H1 (cell line): ENCODE measurements around the gene DUOXA1. TPM values are rescaled to one million over a fixed set of nuclear protein-coding genes. Genes with fewer than 3 reads are reported as not detected.

Experiments used
- ASH2L ChIP-seq: fragments of 200-600, 300-600 bp; sonication (generic); IDR thresholded peaks from one replicate; pipeline ENCODE4 v1.7.1; 2017; ENCODE audit warnings: low read length
- CBX5 ChIP-seq: fragments of 300-800, 300-1000 bp; sonication (generic); IDR thresholded peaks from 2 replicates; pipeline ENCODE4 v1.7.1; 2016; ENCODE audit warnings: antibody characterized with exemption, low read length, low read depth
- CREB1 ChIP-seq: IDR thresholded peaks from 2 replicates; pipeline ENCODE4 v1.6.1; 2012; ENCODE audit warnings: inconsistent platforms
- CTCF ChIP-seq, 3 experiments: IDR thresholded peaks; 1 replicate in 2 of 3; 2 replicates in 1 of 3; pipeline versions ENCODE4 v1.5.1 to v1.6.1; 2011; ENCODE audit warnings: low read length in 3 of 3, mild to moderate bottlenecking in 3 of 3, inconsistent platforms in 2 of 3, low read depth in 1 of 3, moderate library complexity in 1 of 3; ENCODE audit not compliant: insufficient read depth in 1 of 3; ENCODE audit errors: control extremely low read depth in 1 of 3
- EGR1 ChIP-seq: IDR thresholded peaks from 2 replicates; pipeline ENCODE4 v1.6.1; 2011; ENCODE audit warnings: low read depth, low read length, borderline replicate concordance
- HDAC2 ChIP-seq, 2 experiments: fragments of 300-600 bp in 1 of 2; sonication (generic) in 1 of 2; IDR thresholded peaks; 2 replicates each; pipeline ENCODE4 v1.6.1; 2011 to 2012; ENCODE audit warnings: low read depth in 2 of 2, low read length in 2 of 2, mild to moderate bottlenecking in 2 of 2, moderate library complexity in 2 of 2, borderline replicate concordance in 1 of 2, inconsistent platforms in 1 of 2
- HDAC6 ChIP-seq: IDR thresholded peaks from one replicate; pipeline ENCODE4 v1.7.1; 2012; ENCODE audit warnings: low read depth, mild to moderate bottlenecking, inconsistent platforms, low read length, moderate library complexity
- KDM5A ChIP-seq: fragments of 200-600 bp; IDR thresholded peaks from 2 replicates; pipeline ENCODE4 v1.7.1; 2012; ENCODE audit warnings: mild to moderate bottlenecking, low read length, inconsistent platforms, mixed read lengths
- MAFK ChIP-seq: IDR thresholded peaks from 2 replicates; pipeline ENCODE4 v1.6.1; 2012; ENCODE audit warnings: low read depth, mild to moderate bottlenecking, improper control_type of control experiment, low read length
- NANOG ChIP-seq: IDR thresholded peaks from 2 replicates; pipeline ENCODE4 v1.6.1; 2011; ENCODE audit warnings: low read length, low read depth, mild to moderate bottlenecking, inconsistent platforms; ENCODE audit not compliant: insufficient read depth, poor library complexity, severe bottlenecking
- POLR2A ChIP-seq, 2 experiments: IDR thresholded peaks; 1 replicate in 1 of 2; 2 replicates in 1 of 2; pipeline ENCODE4 v1.6.1; 2011; ENCODE audit warnings: low read depth in 2 of 2, low read length in 2 of 2, mild to moderate bottlenecking in 2 of 2; ENCODE audit errors: control extremely low read depth in 1 of 2
- RAD21 ChIP-seq, 2 experiments: IDR thresholded peaks in 1 of 2; conservative IDR thresholded peaks in 1 of 2; 2 replicates each; pipeline ENCODE4 v1.6.1; 2011; ENCODE audit warnings: low read depth in 2 of 2, low read length in 2 of 2, improper control_type of control experiment in 1 of 2, inconsistent platforms in 1 of 2, mild to moderate bottlenecking in 1 of 2, moderate library complexity in 1 of 2
- RXRA ChIP-seq: IDR thresholded peaks from 2 replicates; pipeline ENCODE4 v1.6.1; 2011; ENCODE audit warnings: low read depth, mild to moderate bottlenecking, low read length, moderate library complexity; ENCODE audit not compliant: insufficient read depth
- SAP30 ChIP-seq: fragments of 300-600 bp; sonication (generic); IDR thresholded peaks from 2 replicates; pipeline ENCODE4 v1.7.1; 2012; ENCODE audit warnings: low read length, moderate library complexity, mild to moderate bottlenecking, inconsistent platforms; ENCODE audit not compliant: insufficient read depth, insufficient replicate concordance
- SIX5 ChIP-seq: IDR thresholded peaks from 2 replicates; pipeline ENCODE4 v1.6.1; 2011; ENCODE audit warnings: mild to moderate bottlenecking, low read depth, low read length
- SP2 ChIP-seq: IDR thresholded peaks from 2 replicates; pipeline ENCODE4 v1.6.1; 2012; ENCODE audit warnings: mild to moderate bottlenecking, low read length, inconsistent platforms
- SP4 ChIP-seq: IDR thresholded peaks from 2 replicates; pipeline ENCODE4 v1.6.1; 2012; ENCODE audit warnings: low read length, inconsistent platforms
- SRF ChIP-seq: IDR thresholded peaks from 2 replicates; pipeline ENCODE4 v1.6.1; 2011; ENCODE audit warnings: mild to moderate bottlenecking, low read depth, low read length, moderate library complexity
- SUZ12 ChIP-seq: fragments of 200-600 bp; sonication (generic); IDR thresholded peaks from 2 replicates; pipeline ENCODE4 v1.6.1; 2012; ENCODE audit warnings: mild to moderate bottlenecking, inconsistent platforms, low read length, moderate library complexity, mixed read lengths
- TAF1 ChIP-seq: IDR thresholded peaks from 2 replicates; pipeline ENCODE4 v1.6.1; 2011; ENCODE audit warnings: mild to moderate bottlenecking, low read depth, low read length
- TCF12 ChIP-seq: IDR thresholded peaks from 2 replicates; pipeline ENCODE4 v1.6.1; 2011; ENCODE audit warnings: low read depth, mild to moderate bottlenecking, low read length
- YY1 ChIP-seq: IDR thresholded peaks from 2 replicates; pipeline ENCODE4 v1.6.1; 2011; ENCODE audit warnings: low read depth, mild to moderate bottlenecking, low read length
- polyA plus RNA-seq, 7 experiments: library from polyadenylated mRNA; depleted of rRNA in 3 of 7; stranded (reverse) in 5 of 7; unstranded in 2 of 7; fragments of >200 nt in 5 of 7; fragments of 200-250 nt in 2 of 7; gene quantifications; 1 replicate in 5 of 7; 2 replicates in 1 of 7; 4 replicates in 1 of 7; pipeline versions ENCODE4 v1.2.1 to v1.2.3, GENCODE V29; 2011 to 2013; ENCODE audit warnings: missing spikeins in 2 of 7, mixed read lengths in 2 of 7
- total RNA-seq: library from RNA; stranded (reverse); fragmentation: NEBNext Ultra II Directional; extraction: Animal tissue kit (Norgen Biotek cat#: 25700); gene quantifications from 2 replicates; pipeline ENCODE4 v1.2.1, GENCODE V29; 2021
- TF ChIP-seq, protein P1 (sequence below): IDR thresholded peaks from 2 replicates; pipeline ENCODE4 v1.6.1; 2011; ENCODE audit warnings: low read depth, mild to moderate bottlenecking, low read length; ENCODE audit not compliant: insufficient read depth

The DUOXA1 gene
- total and polyA plus RNA-seq, 2 of the 8 experiments (the other 6 are each of a cell fraction or from before 2014, with no cell fraction given), result 0.18 TPM; not detected in 1

- TF ChIP-seq, protein P1, sequence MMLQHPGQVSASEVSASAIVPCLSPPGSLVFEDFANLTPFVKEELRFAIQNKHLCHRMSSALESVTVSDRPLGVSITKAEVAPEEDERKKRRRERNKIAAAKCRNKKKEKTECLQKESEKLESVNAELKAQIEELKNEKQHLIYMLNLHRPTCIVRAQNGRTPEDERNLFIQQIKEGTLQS, result 0 out of 2 replicates have a peak, but pooled peaks have one; percentile 41
- TF ChIP-seq SUZ12 (no peak), SIX5 (no peak; the same call in 1 of the 2 replicates), MAFK (no peak), ASH2L (no peak), RXRA (0 out of 2 replicates have a peak, but pooled peaks have one; percentile 44), NANOG (no peak), CBX5 (no peak), SP4 (no peak), KDM5A (no peak), YY1 (peak; percentile 55; the same call in 1 of the 2 replicates), HDAC2 (IDR thresholded peaks at IDR 0.05; ENCODE audit: borderline replicate concordance in 1 of 2, low read depth in 2 of 2, low read length in 2 of 2) (peak in 1 of 2 experiments; percentile 82; a peak in 1 of 4 replicates), TCF12 (no peak), CREB1 (peak; percentile 59), SAP30 (no peak), SRF (no peak), POLR2A (IDR thresholded peaks at IDR 0.05; ENCODE audit: control extremely low read depth in 1 of 2, low read depth in 2 of 2, low read length in 2 of 2) (no peak), HDAC6 (no peak), EGR1 (no peak), RAD21 (IDR thresholded peaks at IDR 0.05 in 1 of 2, conservative IDR thresholded peaks at IDR 0.05 in 1 of 2; ENCODE audit: low read depth in 2 of 2, low read length in 2 of 2) (peak; percentile 65 to 77), SP2 (no peak), TAF1 (no peak), CTCF (IDR thresholded peaks at IDR 0.05; ENCODE audit: control extremely low read depth in 1 of 3, insufficient read depth in 1 of 3, low read depth in 1 of 3, low read length in 3 of 3) (peak; percentile 99 to 100 (median 100))
These were observed 11.5 kb downstream of the DUOXA1 start (continued) for GRCh38 chr15:45118131-45118588.
